H9 (cell line): ENCODE results near the gene ALDH1A2. TPM values are rescaled to one million over a fixed set of nuclear protein-coding genes. Genes with fewer than 3 reads are reported as not detected.

Experiments
- DNase-seq: peaks from one replicate; pipeline ENCODE4 v3.0.0-alpha.2; 2017
- H2AFZ ChIP-seq: one replicate; pipeline ENCODE4 v1.6.1; 2013; ENCODE audit warnings: mild to moderate bottlenecking, low read length, control low read depth, moderate library complexity
- H2AK5ac ChIP-seq: 2 replicates; pipeline ENCODE4 v1.6.1; 2013; ENCODE audit warnings: low read length, control low read depth, mixed read lengths; ENCODE audit not compliant: insufficient read length
- H2BK120ac ChIP-seq: one replicate; pipeline ENCODE4 v1.6.1; 2013; ENCODE audit warnings: low read depth, mild to moderate bottlenecking, low read length, control low read depth, inconsistent platforms; ENCODE audit not compliant: poor library complexity, severe bottlenecking
- H2BK12ac ChIP-seq: 2 replicates; pipeline ENCODE4 v1.6.1; 2013; ENCODE audit warnings: low read length, control low read depth, mixed read lengths, low read depth; ENCODE audit not compliant: insufficient read length
- H2BK15ac ChIP-seq: 2 replicates; pipeline ENCODE4 v1.6.1; 2013; ENCODE audit warnings: low read depth, low read length, control low read depth
- H2BK20ac ChIP-seq: one replicate; pipeline ENCODE4 v1.6.1; 2013; ENCODE audit warnings: low read depth, mild to moderate bottlenecking, low read length, control low read depth, inconsistent platforms; ENCODE audit not compliant: poor library complexity, severe bottlenecking
- H2BK5ac ChIP-seq: 2 replicates; pipeline ENCODE4 v1.6.1; 2013; ENCODE audit warnings: low read length, control low read depth, mixed read lengths; ENCODE audit not compliant: insufficient read length
- H3K14ac ChIP-seq: 2 replicates; pipeline ENCODE4 v1.6.1; 2013; ENCODE audit warnings: low read length, control low read depth; ENCODE audit not compliant: insufficient read depth
- H3K18ac ChIP-seq: 2 replicates; pipeline ENCODE4 v1.6.1; 2013; ENCODE audit warnings: low read depth, mild to moderate bottlenecking, mixed read lengths, low read length, control low read depth; ENCODE audit not compliant: insufficient read length
- H3K23ac ChIP-seq: 2 replicates; pipeline ENCODE4 v1.6.1; 2013; ENCODE audit warnings: low read length, control low read depth, mixed read lengths, low read depth; ENCODE audit not compliant: insufficient read length
- H3K23me2 ChIP-seq: 2 replicates; pipeline ENCODE4 v1.6.1; 2013; ENCODE audit warnings: low read depth, mild to moderate bottlenecking, mixed read lengths, low read length, control low read depth; ENCODE audit not compliant: insufficient read length, poor library complexity, severe bottlenecking
- H3K27ac ChIP-seq: 2 replicates; pipeline ENCODE4 v1.5.1; 2013; ENCODE audit warnings: low read length, control low read depth, mixed read lengths, low read depth; ENCODE audit not compliant: insufficient read length
- H3K27me3 ChIP-seq: 2 replicates; pipeline ENCODE4 v1.6.1; 2013; ENCODE audit warnings: low read length, control low read depth, inconsistent platforms; ENCODE audit not compliant: insufficient read depth
- H3K4ac ChIP-seq: 2 replicates; pipeline ENCODE4 v1.6.1; 2013; ENCODE audit warnings: low read depth, mild to moderate bottlenecking, control low read depth, inconsistent platforms, low read length, moderate library complexity
- H3K4me1 ChIP-seq: 2 replicates; pipeline ENCODE4 v1.6.1; 2013; ENCODE audit warnings: low read length, control low read depth, inconsistent platforms; ENCODE audit not compliant: insufficient read depth
- H3K4me2 ChIP-seq: 2 replicates; pipeline ENCODE4 v1.6.1; 2013; ENCODE audit warnings: low read length, control low read depth, mixed read lengths; ENCODE audit not compliant: insufficient read length, insufficient read depth
- H3K56ac ChIP-seq: 2 replicates; pipeline ENCODE4 v1.6.1; 2013; ENCODE audit warnings: low read depth, mild to moderate bottlenecking, mixed read lengths, low read length, control low read depth; ENCODE audit not compliant: insufficient read length
- H3K79me1 ChIP-seq: 2 replicates; pipeline ENCODE4 v1.6.1; 2013; ENCODE audit warnings: low read depth, mild to moderate bottlenecking, moderate library complexity, low read length, control low read depth, inconsistent platforms; ENCODE audit not compliant: insufficient read depth, poor library complexity, severe bottlenecking
- H3K79me2 ChIP-seq: 2 replicates; pipeline ENCODE4 v1.6.1; 2013; ENCODE audit warnings: low read length, control low read depth, inconsistent platforms; ENCODE audit not compliant: insufficient read depth
- H3K9ac ChIP-seq: 2 replicates; pipeline ENCODE4 v1.6.1; 2013; ENCODE audit warnings: low read length, control low read depth, mixed read lengths; ENCODE audit not compliant: insufficient read length; ENCODE audit errors: extremely low read depth
- H3K9me3 ChIP-seq: one replicate; pipeline ENCODE4 v1.6.1; 2013; ENCODE audit warnings: low read depth, low read length, inconsistent platforms; ENCODE audit not compliant: control insufficient read depth
- H3T11ph ChIP-seq: one replicate; pipeline ENCODE4 v1.6.1; 2013; ENCODE audit warnings: mild to moderate bottlenecking, low read length, control low read depth, inconsistent platforms
- H4K20me1 ChIP-seq: one replicate; pipeline ENCODE4 v1.6.1; 2013; ENCODE audit not compliant: control insufficient read depth, insufficient read length, insufficient read depth
- H4K5ac ChIP-seq: 2 replicates; pipeline ENCODE4 v1.6.1; 2013; ENCODE audit warnings: low read depth, mild to moderate bottlenecking, mixed read lengths, low read length, control low read depth; ENCODE audit not compliant: insufficient read length
- H4K8ac ChIP-seq: replicated peaks from 2 replicates; pipeline ENCODE4 v1.6.1; 2013; ENCODE audit warnings: low read length, control low read depth, mixed read lengths, low read depth; ENCODE audit not compliant: insufficient read length
- H4K91ac ChIP-seq: 2 replicates; pipeline ENCODE4 v1.6.1; 2013; ENCODE audit warnings: low read depth, mild to moderate bottlenecking, moderate library complexity, mixed read lengths, low read length, control low read depth; ENCODE audit not compliant: insufficient read length
- H3K27ac Mint-ChIP-seq, 3 experiments: 2 replicates in 2 of 3; 3 replicates in 1 of 3; pipeline ENCODE4 v1.8.0; 2020 to 2021; ENCODE audit warnings: mixed read lengths in 3 of 3, mild to moderate bottlenecking in 1 of 3, moderate library complexity in 1 of 3
- H3K27me3 Mint-ChIP-seq: 2 replicates; pipeline ENCODE4 v1.8.0; 2021; ENCODE audit warnings: low read depth, mild to moderate bottlenecking, moderate library complexity, mixed read lengths
- H3K36me3 Mint-ChIP-seq, 3 experiments: 2 replicates in 2 of 3; 3 replicates in 1 of 3; pipeline ENCODE4 v1.8.0; 2020 to 2021; ENCODE audit warnings: low read depth in 3 of 3, mixed read lengths in 3 of 3; ENCODE audit not compliant: insufficient read depth in 1 of 3
- H3K4me1 Mint-ChIP-seq, 2 experiments: 2 replicates each; pipeline ENCODE4 v1.8.0; 2020; ENCODE audit warnings: mixed read lengths in 2 of 2
- H3K4me3 Mint-ChIP-seq, 2 experiments: 2 replicates in 1 of 2; 3 replicates in 1 of 2; pipeline ENCODE4 v1.8.0; 2020 to 2021; ENCODE audit warnings: mild to moderate bottlenecking in 2 of 2, mixed read lengths in 2 of 2, moderate library complexity in 1 of 2
- H3K9me3 Mint-ChIP-seq, 2 experiments: 2 replicates in 1 of 2; 3 replicates in 1 of 2; pipeline ENCODE4 v1.8.0; 2020; ENCODE audit warnings: mild to moderate bottlenecking in 2 of 2, mixed read lengths in 2 of 2, moderate library complexity in 1 of 2
- WGBS: extraction: QIAGEN DNeasy Blood & Tissue Kit; methylation state at CpG from one replicate; pipeline ENCODE4 v1.1.7; 2013; ENCODE audit warnings: missing lambda C conversion rate, low lambda C conversion rate, mixed read lengths; ENCODE audit not compliant: insufficient read length; ENCODE audit errors: extremely low coverage; 5-methylcytosine and 5-hydroxymethylcytosine counted together
- total RNA-seq: library from RNA; stranded (reverse); gene quantifications from 2 replicates; pipeline ENCODE4 v1.2.1, GENCODE V29; 2021
- TF ChIP-seq, protein P1 (sequence below): fragments of 200-600 bp; sonication (generic); conservative IDR thresholded peaks from 3 replicates; pipeline ENCODE4 v1.8.0; 2021; ENCODE audit warnings: antibody characterized with exemption, mild to moderate bottlenecking

ALDH1A2 gene
- total RNA-seq, 1 experiment from 2014 or later = 0.72 TPM

DNA sequence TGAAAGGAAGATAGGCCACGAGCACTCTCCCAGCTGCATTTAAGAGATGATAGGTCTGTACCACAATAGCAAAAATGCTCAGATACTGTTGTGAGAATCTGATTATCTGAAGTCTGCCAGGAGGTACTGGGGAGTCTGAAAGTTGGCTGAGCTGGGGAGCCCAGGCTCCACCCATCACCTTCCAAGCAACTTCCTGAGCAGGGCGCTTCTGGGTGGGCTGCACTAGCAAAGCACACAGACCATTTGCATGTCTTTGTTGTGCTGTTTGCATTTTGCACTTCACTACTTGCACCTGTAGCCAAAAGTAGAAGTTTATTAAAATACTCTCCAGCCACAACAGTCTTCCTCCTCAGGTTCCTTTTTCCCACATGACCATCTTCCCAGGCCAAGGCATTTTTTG, 133.2 kb downstream of the ALDH1A2 start:
- no peak overlapping the region for H2BK5ac ChIP-seq
- no peak overlapping the region for H2BK12ac ChIP-seq
- Mint-ChIP-seq H3K9me3 (peaks cover 0 to 3% of the 10 kb centered on the region in 2 experiments; a peak in 1 of 5 replicates), H3K4me3 (no peak overlapping the region), H3K27ac (no peak overlapping the region), H3K27me3 (peaks cover under 1% of the 10 kb centered on the region; the same call in 1 of the 2 replicates), H3K36me3 (no peaks in the 10 kb centered on the region), H3K4me1 (peaks cover 7 to 11% of the 10 kb centered on the region in 2 experiments)
- no peak overlapping the region for H2AFZ ChIP-seq
- H2BK120ac ChIP-seq = no peak overlapping the region
- no peak overlapping the region for H3K23ac ChIP-seq
- no CpG with 5 or more reads among the region's 2 CpGs for WGBS
- H3K9ac ChIP-seq = no peak overlapping the region
- H2BK20ac ChIP-seq = no peak overlapping the region
- H3T11ph ChIP-seq = no peak overlapping the region
- H4K91ac ChIP-seq = no peak overlapping the region
- H4K5ac ChIP-seq = no peak overlapping the region
- H3K79me2 ChIP-seq = no peaks in the 10 kb centered on the region
- no peaks in the 10 kb centered on the region for H3K9me3 ChIP-seq
- H3K4ac ChIP-seq = no peak overlapping the region
- no peak overlapping the region for H3K18ac ChIP-seq
- TF ChIP-seq, protein P1, sequence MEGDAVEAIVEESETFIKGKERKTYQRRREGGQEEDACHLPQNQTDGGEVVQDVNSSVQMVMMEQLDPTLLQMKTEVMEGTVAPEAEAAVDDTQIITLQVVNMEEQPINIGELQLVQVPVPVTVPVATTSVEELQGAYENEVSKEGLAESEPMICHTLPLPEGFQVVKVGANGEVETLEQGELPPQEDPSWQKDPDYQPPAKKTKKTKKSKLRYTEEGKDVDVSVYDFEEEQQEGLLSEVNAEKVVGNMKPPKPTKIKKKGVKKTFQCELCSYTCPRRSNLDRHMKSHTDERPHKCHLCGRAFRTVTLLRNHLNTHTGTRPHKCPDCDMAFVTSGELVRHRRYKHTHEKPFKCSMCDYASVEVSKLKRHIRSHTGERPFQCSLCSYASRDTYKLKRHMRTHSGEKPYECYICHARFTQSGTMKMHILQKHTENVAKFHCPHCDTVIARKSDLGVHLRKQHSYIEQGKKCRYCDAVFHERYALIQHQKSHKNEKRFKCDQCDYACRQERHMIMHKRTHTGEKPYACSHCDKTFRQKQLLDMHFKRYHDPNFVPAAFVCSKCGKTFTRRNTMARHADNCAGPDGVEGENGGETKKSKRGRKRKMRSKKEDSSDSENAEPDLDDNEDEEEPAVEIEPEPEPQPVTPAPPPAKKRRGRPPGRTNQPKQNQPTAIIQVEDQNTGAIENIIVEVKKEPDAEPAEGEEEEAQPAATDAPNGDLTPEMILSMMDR = no peak
- no peak overlapping the region for H2AK5ac ChIP-seq
- no peaks in the 10 kb centered on the region for H3K23me2 ChIP-seq
- no peak overlapping the region for H2BK15ac ChIP-seq
- H4K8ac ChIP-seq = no peak overlapping the region
- no peaks in the 10 kb centered on the region for H4K20me1 ChIP-seq
- no peaks in the 10 kb centered on the region for H3K79me1 ChIP-seq
- H3K4me2 ChIP-seq = no peak overlapping the region
- H3K56ac ChIP-seq = no peak overlapping the region
- DNase-seq = no peak
- no peaks in the 10 kb centered on the region for H3K27me3 ChIP-seq
- H3K14ac ChIP-seq = no peak overlapping the region
- no peak overlapping the region for H3K27ac ChIP-seq
- peaks cover 4% of the 10 kb centered on the region; the same call in 1 of the 2 replicates for H3K4me1 ChIP-seq
